GM10266 (cell line): ENCODE data around the gene STARD3NL.

ENCODE experiments used
- DNase-seq: peaks from one replicate; pipeline ENCODE4 v3.0.0; 2012; ENCODE audit errors: extremely low spot score
- CTCF ChIP-seq: IDR thresholded peaks from 2 replicates; pipeline ENCODE4 v1.5.1; 2012; ENCODE audit warnings: mild to moderate bottlenecking, low read depth; ENCODE audit not compliant: control insufficient read depth, insufficient read depth; ENCODE audit errors: missing control alignments

STARD3NL gene

DNA sequence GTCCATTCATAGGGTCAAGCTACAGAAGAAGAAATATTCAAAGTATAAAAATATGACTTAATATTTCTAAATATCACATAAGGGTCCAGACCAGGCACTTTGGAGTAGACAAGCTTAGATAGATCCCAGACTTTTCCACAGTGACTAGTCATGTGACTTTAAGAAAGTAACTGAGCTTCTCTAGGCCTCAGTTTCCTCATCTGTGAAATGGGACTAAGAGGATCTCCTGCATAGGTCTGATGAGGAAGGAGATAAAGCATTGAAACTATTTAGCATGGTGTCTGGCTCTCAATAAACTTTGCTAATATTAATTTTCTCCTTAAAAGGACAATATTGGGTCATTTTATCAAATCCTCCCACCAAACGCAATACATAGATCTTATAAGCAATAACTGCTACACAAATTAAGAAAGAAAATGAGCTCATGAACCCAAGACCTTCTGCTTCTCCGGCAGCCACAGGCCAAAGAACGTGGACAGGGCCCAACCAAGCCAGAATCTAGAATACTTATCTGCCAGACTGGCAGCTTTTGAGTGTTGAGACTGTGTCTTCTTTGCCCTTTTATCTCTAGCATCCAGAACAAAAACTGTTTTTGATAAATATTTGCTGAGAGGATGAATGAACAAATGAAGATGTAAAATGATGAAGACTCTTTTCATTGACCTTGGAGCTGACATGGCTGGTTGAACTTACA is 97.0 kb downstream of the STARD3NL start:
- TF ChIP-seq CTCF: no peak
- no peak for DNase-seq

DNA sequence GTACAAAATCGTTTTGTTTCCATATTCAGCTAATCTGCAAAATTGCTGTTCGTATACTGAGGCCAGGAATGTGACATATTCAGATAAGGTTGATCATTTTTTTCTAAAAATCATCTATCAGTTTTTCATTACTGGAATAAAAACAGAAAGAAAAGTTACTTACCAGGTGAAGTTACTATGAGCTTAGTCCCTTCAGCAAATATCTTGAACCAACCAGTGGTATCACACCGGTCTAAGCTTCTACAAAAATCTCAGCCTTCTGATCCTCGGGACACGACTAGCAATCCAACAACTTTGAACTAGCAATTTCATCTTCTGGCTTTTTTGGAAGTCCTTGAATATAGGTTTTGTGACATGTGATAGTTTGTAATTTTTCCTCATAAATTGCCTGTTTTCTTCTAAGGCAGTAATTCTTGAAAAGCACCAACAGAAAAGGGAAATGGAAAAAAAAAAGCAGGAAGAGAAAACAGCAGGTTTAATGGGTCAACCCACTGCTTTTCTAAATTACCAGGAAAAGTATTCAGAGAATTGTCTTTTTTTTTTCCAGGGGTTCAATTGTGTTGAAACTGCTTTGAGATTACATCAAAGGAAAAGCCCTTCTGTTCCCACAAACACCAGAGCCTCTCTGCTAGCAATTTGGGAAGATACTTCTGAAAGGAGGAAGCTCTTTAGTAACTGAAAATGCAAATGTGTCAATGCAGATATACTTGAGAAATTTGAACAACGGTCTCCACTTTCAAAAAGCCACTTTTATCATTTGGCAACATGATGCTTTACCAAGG is 98.2 kb downstream of the STARD3NL start:
- no peak for TF ChIP-seq CTCF
- DNase-seq: no peak

- no peak for TF ChIP-seq CTCF
- no peak for DNase-seq
Measured at GRCh38 chr7:38280000-38280399, 102.0 kb downstream of the STARD3NL start.
